ENCODE data around the gene GREB1L.

The GREB1L gene

DNA sequence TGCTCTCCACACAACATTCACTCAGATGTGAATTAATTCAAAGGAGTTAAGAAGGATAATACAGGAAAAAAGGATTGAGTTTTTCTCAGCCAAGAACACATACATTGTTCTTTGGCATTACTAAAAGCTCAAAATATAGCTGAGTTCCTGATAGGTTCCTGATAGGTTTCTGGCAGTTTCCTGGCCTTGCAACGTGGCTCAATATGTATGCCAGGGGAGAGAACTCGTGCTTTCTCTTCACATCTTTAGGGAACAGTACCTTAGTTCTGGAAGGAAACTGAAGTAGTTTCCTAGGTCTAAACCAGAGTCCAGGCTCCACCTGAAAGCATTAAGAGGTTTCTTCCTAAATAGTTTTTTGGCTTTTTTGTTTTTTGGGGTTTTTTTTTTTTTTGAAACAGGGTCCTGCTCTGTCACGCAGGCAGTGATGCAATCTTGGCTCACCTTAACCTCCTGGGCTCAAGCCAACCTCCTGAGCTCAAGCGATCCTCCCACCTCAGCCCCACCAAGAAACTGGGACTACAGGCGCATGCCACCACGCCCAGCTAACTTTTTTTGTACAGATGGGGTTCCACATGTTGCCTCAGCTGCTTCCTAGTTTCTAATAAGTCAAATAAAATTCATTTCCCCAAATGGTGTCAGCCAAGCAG, 315.7 kb downstream of the GREB1L start:
- no peak overlapping the region for H3K27ac ChIP-seq (ENCODE audit: low read depth, low read length)
- peaks cover 68% of the 10 kb centered on the region for H3K36me3 ChIP-seq (ENCODE audit: control insufficient read depth, insufficient read depth, low read length)
- H3K9ac ChIP-seq (ENCODE audit: low read depth, low read length): no peak overlapping the region
- no peak overlapping the region for H3K4me3 ChIP-seq (ENCODE audit: low read depth, low read length)
- no peaks in the 10 kb centered on the region for H3K9me3 ChIP-seq (ENCODE audit: control insufficient read depth, insufficient read depth, low read length)
- H3K27me3 ChIP-seq (ENCODE audit: control insufficient read depth, insufficient read depth, low read length): no peaks in the 10 kb centered on the region
- H3K4me1 ChIP-seq (ENCODE audit: control insufficient read depth, insufficient read depth, low read length): no peaks in the 10 kb centered on the region

DNA sequence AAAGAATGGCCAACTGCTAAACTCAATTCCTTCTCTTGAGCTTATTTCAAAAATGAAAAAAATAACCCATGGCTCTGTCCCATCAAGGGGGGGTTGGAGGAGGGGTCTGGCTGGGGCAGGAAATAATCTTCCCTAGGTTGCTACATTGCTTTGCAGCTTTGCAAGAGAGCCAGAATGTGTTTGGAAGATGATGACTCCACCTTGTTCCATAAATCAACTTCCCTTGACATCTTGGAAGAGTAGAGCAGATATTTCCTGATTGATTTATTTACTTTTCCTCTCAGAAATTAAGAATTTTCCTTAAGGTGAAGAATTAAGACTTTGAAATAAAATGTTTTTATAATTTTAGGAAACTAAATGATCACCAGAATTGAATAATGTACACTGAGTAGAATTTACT, 317.2 kb downstream of the GREB1L start:
- Histone ChIP-seq H3K9ac (ENCODE audit: low read depth, low read length) (no peak overlapping the region), H3K9me3 (ENCODE audit: control insufficient read depth, insufficient read depth, low read length) (no peaks in the 10 kb centered on the region), H3K4me1 (ENCODE audit: control insufficient read depth, insufficient read depth, low read length) (no peaks in the 10 kb centered on the region), H3K27ac (ENCODE audit: low read depth, low read length) (no peak overlapping the region), H3K36me3 (ENCODE audit: control insufficient read depth, insufficient read depth, low read length) (peaks cover 74% of the 10 kb centered on the region), H3K4me3 (ENCODE audit: low read depth, low read length) (no peak overlapping the region), H3K27me3 (ENCODE audit: control insufficient read depth, insufficient read depth, low read length) (no peaks in the 10 kb centered on the region)

DNA sequence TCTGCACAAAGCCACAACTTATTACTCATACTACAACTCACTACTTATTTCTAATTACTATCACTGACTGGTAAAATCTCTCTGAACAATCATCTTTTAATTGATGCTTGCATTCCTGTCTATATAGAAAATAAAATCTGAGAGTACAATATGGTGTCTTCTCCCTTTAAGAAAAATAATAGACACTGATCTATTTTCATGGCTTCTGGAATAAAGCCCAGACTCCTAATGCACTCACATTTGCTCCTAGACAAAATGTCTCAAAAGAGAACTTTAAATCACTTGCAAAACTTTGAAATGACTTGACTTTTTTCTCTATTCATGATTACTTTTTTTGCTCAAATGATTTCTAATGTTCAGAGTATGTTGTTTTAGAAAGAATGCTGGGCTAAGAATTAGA, 329.7 kb downstream of the GREB1L start:
- Histone ChIP-seq H3K4me3 (ENCODE audit: low read depth, low read length) (no peak overlapping the region), H3K9me3 (ENCODE audit: control insufficient read depth, insufficient read depth, low read length) (no peaks in the 10 kb centered on the region), H3K4me1 (ENCODE audit: control insufficient read depth, insufficient read depth, low read length) (peaks cover 5% of the 10 kb centered on the region; the same call in 1 of the 2 replicates), H3K27me3 (ENCODE audit: control insufficient read depth, insufficient read depth, low read length) (no peaks in the 10 kb centered on the region), H3K27ac (ENCODE audit: low read depth, low read length) (no peak overlapping the region), H3K9ac (ENCODE audit: low read depth, low read length) (no peak overlapping the region), H3K36me3 (ENCODE audit: control insufficient read depth, insufficient read depth, low read length) (peaks cover 91% of the 10 kb centered on the region)
